IMR-90 (cell line): ENCODE measurements around the gene METTL2B. TPM values are rescaled to one million over a fixed set of nuclear protein-coding genes. Genes with fewer than 3 reads are reported as not detected.

Experiments
- ATAC-seq: fragments of 200-7000 bp; cut with Tn5 transposase; 2 replicates; pipeline ENCODE4 v1.9.1; 2020; ENCODE audit warnings: low read depth, mild to moderate bottlenecking, moderate library complexity
- BruUV-seq: library from RNA; stranded (reverse); fragments of 400-500 nt; replicated peaks from 2 replicates; lab custom pipeline; 2021; lab: Mats Ljungman, UMichigan
- CTCF ChIA-PET: fragments of 300-600 bp; formaldehyde crosslinking; extraction: SDS; loops from one replicate; lab custom pipeline; 2021; ENCODE audit warnings: antibody characterized with exemption; lab: Yijun Ruan, JAX
- POLR2A ChIA-PET: fragments of 300-600 bp; sonication (Branson Sonifier 250); formaldehyde crosslinking; loops from one replicate; lab custom pipeline; 2022; ENCODE audit warnings: antibody characterized with exemption; ENCODE audit not compliant: unreplicated experiment; lab: Charles Lee
- DNase-seq: peaks from one replicate; pipeline ENCODE4 v3.0.0; 2013
- H2AFZ ChIP-seq: replicated peaks from 2 replicates; pipeline ENCODE3; 2013; ENCODE audit warnings: low read length, mild to moderate bottlenecking; ENCODE audit not compliant: poor library complexity
- H2AK5ac ChIP-seq: 2 replicates; pipeline ENCODE4 v1.6.1; 2013; ENCODE audit warnings: low read depth, low read length, inconsistent platforms
- H2AK9ac ChIP-seq: replicated peaks from 2 replicates; pipeline ENCODE3; 2013; ENCODE audit warnings: mild to moderate bottlenecking, low read depth, low read length, moderate library complexity; ENCODE audit not compliant: poor library complexity
- H2BK120ac ChIP-seq: 2 replicates; pipeline ENCODE4 v1.6.1; 2013; ENCODE audit warnings: low read depth, low read length, inconsistent platforms
- H2BK15ac ChIP-seq: 3 replicates; pipeline ENCODE4 v1.6.1; 2013; ENCODE audit warnings: low read depth, low read length, inconsistent platforms
- H2BK20ac ChIP-seq: 2 replicates; pipeline ENCODE4 v1.6.1; 2013; ENCODE audit warnings: low read depth, mild to moderate bottlenecking, inconsistent platforms, low read length, moderate library complexity
- H2BK5ac ChIP-seq: 2 replicates; pipeline ENCODE4 v1.6.1; 2013; ENCODE audit warnings: mild to moderate bottlenecking, low read depth, low read length, inconsistent platforms; ENCODE audit not compliant: poor library complexity, severe bottlenecking
- H3K14ac ChIP-seq: replicated peaks from 2 replicates; pipeline ENCODE4 v1.6.1; 2013; ENCODE audit warnings: low read depth, low read length, inconsistent platforms
- H3K18ac ChIP-seq: 2 replicates; pipeline ENCODE4 v1.6.1; 2013; ENCODE audit warnings: low read depth, low read length, control low read depth
- H3K23ac ChIP-seq: 2 replicates; pipeline ENCODE4 v1.6.1; 2013; ENCODE audit warnings: low read depth, low read length, inconsistent platforms
- H3K27ac ChIP-seq: 2 replicates; pipeline ENCODE4 v1.5.1; 2013; ENCODE audit warnings: mild to moderate bottlenecking, control low read depth, low read length; ENCODE audit not compliant: insufficient read depth
- H3K27me3 ChIP-seq: 2 replicates; pipeline ENCODE4 v1.6.1; 2013; ENCODE audit warnings: low read length; ENCODE audit not compliant: control insufficient read depth, insufficient read depth
- H3K36me3 ChIP-seq: 2 replicates; pipeline ENCODE4 v1.6.1; 2013; ENCODE audit warnings: low read length, mixed read lengths; ENCODE audit not compliant: control insufficient read depth, insufficient read depth
- H3K4ac ChIP-seq: 2 replicates; pipeline ENCODE4 v1.6.1; 2013; ENCODE audit warnings: low read depth, low read length, inconsistent platforms
- H3K4me1 ChIP-seq: 2 replicates; pipeline ENCODE4 v1.6.1; 2013; ENCODE audit warnings: low read length, mixed read lengths; ENCODE audit not compliant: control insufficient read depth, insufficient read depth
- H3K4me2 ChIP-seq: 2 replicates; pipeline ENCODE4 v1.6.1; 2013; ENCODE audit warnings: low read depth, mild to moderate bottlenecking, control low read depth, low read length, moderate library complexity
- H3K4me3 ChIP-seq: 2 replicates; pipeline ENCODE4 v1.5.1; 2013; ENCODE audit warnings: low read depth, mild to moderate bottlenecking, control low read depth, low read length, moderate library complexity; ENCODE audit not compliant: insufficient read depth
- H3K56ac ChIP-seq: 2 replicates; pipeline ENCODE4 v1.6.1; 2013; ENCODE audit warnings: low read length, inconsistent platforms; ENCODE audit not compliant: insufficient read depth; ENCODE audit errors: extremely low read depth
- H3K79me1 ChIP-seq, 2 experiments: 2 replicates each; pipeline ENCODE4 v1.6.1; 2013; ENCODE audit warnings: low read length in 2 of 2, inconsistent platforms in 1 of 2, low read depth in 1 of 2
- H3K9ac ChIP-seq: 2 replicates; pipeline ENCODE4 v1.6.1; 2013; ENCODE audit warnings: low read depth, low read length, control low read depth
- H3K9me1 ChIP-seq: 2 replicates; pipeline ENCODE4 v1.6.1; 2013; ENCODE audit warnings: low read length, inconsistent platforms; ENCODE audit not compliant: insufficient read depth
- H3K9me3 ChIP-seq: 2 replicates; pipeline ENCODE4 v1.6.1; 2013; ENCODE audit warnings: low read length; ENCODE audit not compliant: control insufficient read depth, insufficient read depth
- H4K20me1 ChIP-seq: 2 replicates; pipeline ENCODE4 v1.6.1; 2013; ENCODE audit warnings: low read length, inconsistent platforms; ENCODE audit not compliant: insufficient read depth
- H4K5ac ChIP-seq: 2 replicates; pipeline ENCODE4 v1.6.1; 2013; ENCODE audit warnings: mild to moderate bottlenecking, low read depth, low read length, control low read depth
- H4K8ac ChIP-seq, 2 experiments: 2 replicates each; pipeline ENCODE4 v1.6.1; 2013; ENCODE audit warnings: low read depth in 2 of 2, low read length in 2 of 2, control low read depth in 1 of 2, inconsistent platforms in 1 of 2
- H4K91ac ChIP-seq: 2 replicates; pipeline ENCODE4 v1.6.1; 2013; ENCODE audit warnings: low read depth, low read length, inconsistent platforms; ENCODE audit not compliant: insufficient read depth
- BHLHE40 ChIP-seq: fragments of 150-350 bp; IDR thresholded peaks from 2 replicates; pipeline ENCODE4 v1.6.1; 2016; ENCODE audit warnings: mild to moderate bottlenecking, low read depth, low read length
- CEBPB ChIP-seq: IDR thresholded peaks from 2 replicates; pipeline ENCODE4 v1.6.1; 2012; ENCODE audit warnings: low read depth, low read length, improper control_type of control experiment
- CHD1 ChIP-seq: IDR thresholded peaks from 2 replicates; pipeline ENCODE4 v1.6.1; 2012; ENCODE audit warnings: low read depth, low read length, improper control_type of control experiment
- CTCF ChIP-seq: conservative IDR thresholded peaks from 2 replicates; pipeline ENCODE4 v1.5.1; 2012; ENCODE audit warnings: mild to moderate bottlenecking, low read depth, low read length, improper control_type of control experiment
- FOS ChIP-seq: fragments of 150-350 bp; IDR thresholded peaks from 2 replicates; pipeline ENCODE4 v1.6.1; 2016; ENCODE audit warnings: low read depth, low read length
- MAFK ChIP-seq: IDR thresholded peaks from 2 replicates; pipeline ENCODE4 v1.6.1; 2012; ENCODE audit warnings: low read depth, low read length, improper control_type of control experiment
- MAZ ChIP-seq: IDR thresholded peaks from 2 replicates; pipeline ENCODE4 v1.6.1; 2012; ENCODE audit warnings: low read depth, mild to moderate bottlenecking, low read length, improper control_type of control experiment, moderate library complexity, borderline replicate concordance
- MXI1 ChIP-seq: IDR thresholded peaks from 2 replicates; pipeline ENCODE4 v1.6.1; 2012; ENCODE audit warnings: low read depth, mild to moderate bottlenecking, low read length, moderate library complexity, borderline replicate concordance
- NFE2L2 ChIP-seq: fragments of 150-350 bp; IDR thresholded peaks from 2 replicates; pipeline ENCODE4 v1.6.1; 2016; ENCODE audit warnings: low read depth, mild to moderate bottlenecking, low read length
- POLR2A ChIP-seq: IDR thresholded peaks from 2 replicates; pipeline ENCODE4 v1.6.1; 2012; ENCODE audit warnings: mild to moderate bottlenecking, low read depth, low read length
- RAD21 ChIP-seq: IDR thresholded peaks from 2 replicates; pipeline ENCODE4 v1.6.1; 2012; ENCODE audit warnings: low read length, improper control_type of control experiment
- RCOR1 ChIP-seq: IDR thresholded peaks from 2 replicates; pipeline ENCODE4 v1.6.1; 2012; ENCODE audit warnings: mild to moderate bottlenecking, low read length, improper control_type of control experiment; ENCODE audit not compliant: insufficient replicate concordance
- SMC3 ChIP-seq: fragments of 150-350 bp; IDR thresholded peaks from 2 replicates; pipeline ENCODE4 v1.6.1; 2016; ENCODE audit warnings: low read depth, mild to moderate bottlenecking, antibody characterized with exemption, low read length, moderate library complexity
- USF2 ChIP-seq: fragments of 150-350 bp; IDR thresholded peaks from 2 replicates; pipeline ENCODE4 v1.6.1; 2017; ENCODE audit warnings: mild to moderate bottlenecking, antibody characterized with exemption, low read length, low read depth
- WGBS, 2 experiments: methylation state at CpG; one replicate each; pipeline versions ENCODE4 v1.1.5 to v1.1.7; 2013; ENCODE audit warnings: missing lambda C conversion rate in 2 of 2; ENCODE audit not compliant: insufficient read length in 1 of 2; ENCODE audit errors: extremely low coverage in 2 of 2; 5-methylcytosine and 5-hydroxymethylcytosine counted together
- dilution Hi-C: fragments of 300-500 bp; cut with HindIII; formaldehyde crosslinking; loops from one replicate; pipeline ENCODE4 v1.14.3; 2018; ENCODE audit warnings: low sequenced_read_pairs; ENCODE audit not compliant: unreplicated experiment
- in situ Hi-C: fragments of 300-500 bp; cut with MboI; formaldehyde crosslinking; loops from 3 replicates; pipeline ENCODE4 v1.14.3; 2019; ENCODE audit warnings: low sequenced_read_pairs, inconsistent platforms, mixed read lengths
- intact Hi-C: fragments of 100-400 bp; cut with micrococcal nuclease; formaldehyde crosslinking; loops from 2 replicates; pipeline ENCODE4 v1.10.0; 2022
- polyA plus RNA-seq, 3 experiments: library from polyadenylated mRNA; depleted of rRNA; stranded (reverse); fragments of >200 nt; gene quantifications; 2 replicates each; pipeline ENCODE4 v1.2.3, GENCODE V29; 2012; ENCODE audit warnings: low replicate concordance in 1 of 3
- total RNA-seq: library from RNA; depleted of rRNA; stranded (reverse); fragments of >200 nt; gene quantifications from 2 replicates; pipeline ENCODE4 v1.2.3, GENCODE V29; 2012

The METTL2B gene
- total and polyA plus RNA-seq, 2 of the 4 experiments (the other 2 are of a cell fraction): 18.0 to 34.2 TPM

GRCh38 chr7:128443831-128444600 is 32.5 kb upstream of the METTL2B start (continued):
- TF ChIP-seq CEBPB: no peak

- TF ChIP-seq MAFK (no peak), BHLHE40 (no peak), NFE2L2 (no peak), SMC3 (no peak), CHD1 (no peak), MXI1 (no peak), CTCF (no peak), POLR2A (no peak), RCOR1 (no peak), RAD21 (no peak), USF2 (no peak), FOS (no peak), CEBPB (no peak), MAZ (no peak)
- in situ Hi-C loops (no loop called here), intact Hi-C loops (no loop called here), dilution Hi-C loops (no loop called here)
- Histone ChIP-seq H3K56ac (no peak overlapping the region), H3K4me2 (no peak overlapping the region), H4K91ac (no peak overlapping the region), H2BK5ac (no peak overlapping the region), H2AFZ (peak overlapping the region; percentile 36), H3K27me3 (peaks cover 9% of the 10 kb centered on the region), H3K9me1 (no peaks in the 10 kb centered on the region), H3K4me3 (no peak overlapping the region), H3K36me3 (no peaks in the 10 kb centered on the region), H3K27ac (no peak overlapping the region), H2BK15ac (no peak overlapping the region), H2AK5ac (no peak overlapping the region), H3K23ac (no peak overlapping the region), H3K14ac (no peak overlapping the region), H2BK120ac (no peak overlapping the region), H2BK20ac (no peak overlapping the region), H4K5ac (no peak overlapping the region), H3K9ac (no peak overlapping the region), H3K4ac (no peak overlapping the region), H4K8ac (no peak overlapping the region), H3K79me1 (no peaks in the 10 kb centered on the region), H3K18ac (no peak overlapping the region), H3K4me1 (no peaks in the 10 kb centered on the region), H3K9me3 (no peaks in the 10 kb centered on the region), H4K20me1 (no peaks in the 10 kb centered on the region), H2AK9ac (no peak overlapping the region)
- ChIA-PET POLR2A (no interaction called here), CTCF (no interaction called here)
- DNase-seq: no peak
- ATAC-seq: no peak
- BruUV-seq: no TSS peak
- 21% methylated on average over 2 of the region's 5 CpGs; no CpG with 5 or more reads in 1 of the 2 experiments for WGBS, 2 experiments
Observed at GRCh38 chr7:128446306-128446705, 30.2 kb upstream of the METTL2B start.
